AG04450 (cell line): Measurements from ENCODE around the gene ZNF835. TPM values are rescaled to one million over a fixed set of nuclear protein-coding genes. Genes with fewer than 3 reads are reported as not detected.

Experiments
- CTCF ChIA-PET: fragments of 300-600, 350-600 bp; formaldehyde crosslinking; extraction: SDS; loops from one replicate; lab custom pipeline; 2022; ENCODE audit warnings: antibody characterized with exemption, inconsistent platforms; lab: Charles Lee
- POLR2A ChIA-PET: fragments of 350-600 bp; formaldehyde crosslinking; extraction: SDS; loops from one replicate; lab custom pipeline; 2021; ENCODE audit warnings: antibody characterized with exemption, inconsistent platforms; lab: Yijun Ruan, JAX
- DNase-seq: peaks from one replicate; pipeline ENCODE4 v3.0.0-alpha.2; 2011; ENCODE audit warnings: low read depth, low spot score
- H3K27ac ChIP-seq: one replicate; pipeline ENCODE4 v1.5.1; 2012; ENCODE audit warnings: low read depth, low read length, control low read depth
- H3K27me3 ChIP-seq: one replicate; pipeline ENCODE4 v1.6.0; 2012; ENCODE audit warnings: low read length; ENCODE audit not compliant: control insufficient read depth, insufficient read depth
- H3K4me3 ChIP-seq: 2 replicates; pipeline ENCODE4 v1.5.1; 2011; ENCODE audit warnings: mild to moderate bottlenecking, low read depth, low read length, control low read depth
- H3K9me3 ChIP-seq: 2 replicates; pipeline ENCODE4 v1.5.1; 2012; ENCODE audit warnings: low read length; ENCODE audit not compliant: control insufficient read depth, insufficient read depth
- polyA plus RNA-seq: library from polyadenylated mRNA; depleted of rRNA; stranded (reverse); fragments of >200 nt; gene quantifications from 2 replicates; pipeline ENCODE4 v1.2.3, GENCODE V29; 2011
- TF ChIP-seq, protein P1 (sequence below): IDR thresholded peaks from 2 replicates; pipeline ENCODE4 v1.5.1; 2011; ENCODE audit warnings: low read depth, low read length, control low read depth, inconsistent platforms

The ZNF835 gene
- polyA plus RNA-seq, 1 experiment: not detected

GRCh38 chr19:56690670-56691069 lies 19.1 kb upstream of the ZNF835 start:
- no peaks in the 10 kb centered on the region for H3K27me3 ChIP-seq
- TF ChIP-seq, protein P1, sequence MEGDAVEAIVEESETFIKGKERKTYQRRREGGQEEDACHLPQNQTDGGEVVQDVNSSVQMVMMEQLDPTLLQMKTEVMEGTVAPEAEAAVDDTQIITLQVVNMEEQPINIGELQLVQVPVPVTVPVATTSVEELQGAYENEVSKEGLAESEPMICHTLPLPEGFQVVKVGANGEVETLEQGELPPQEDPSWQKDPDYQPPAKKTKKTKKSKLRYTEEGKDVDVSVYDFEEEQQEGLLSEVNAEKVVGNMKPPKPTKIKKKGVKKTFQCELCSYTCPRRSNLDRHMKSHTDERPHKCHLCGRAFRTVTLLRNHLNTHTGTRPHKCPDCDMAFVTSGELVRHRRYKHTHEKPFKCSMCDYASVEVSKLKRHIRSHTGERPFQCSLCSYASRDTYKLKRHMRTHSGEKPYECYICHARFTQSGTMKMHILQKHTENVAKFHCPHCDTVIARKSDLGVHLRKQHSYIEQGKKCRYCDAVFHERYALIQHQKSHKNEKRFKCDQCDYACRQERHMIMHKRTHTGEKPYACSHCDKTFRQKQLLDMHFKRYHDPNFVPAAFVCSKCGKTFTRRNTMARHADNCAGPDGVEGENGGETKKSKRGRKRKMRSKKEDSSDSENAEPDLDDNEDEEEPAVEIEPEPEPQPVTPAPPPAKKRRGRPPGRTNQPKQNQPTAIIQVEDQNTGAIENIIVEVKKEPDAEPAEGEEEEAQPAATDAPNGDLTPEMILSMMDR: no peak
- no peak for DNase-seq
- H3K9me3 ChIP-seq: peaks cover 55% of the 10 kb centered on the region
- ChIA-PET CTCF (no interaction called here), POLR2A (no interaction called here)
- H3K27ac ChIP-seq: no peak overlapping the region
- H3K4me3 ChIP-seq: no peak overlapping the region

- ChIA-PET POLR2A (no interaction called here), CTCF (no interaction called here)
- Histone ChIP-seq H3K27ac (no peak overlapping the region), H3K27me3 (no peaks in the 10 kb centered on the region), H3K9me3 (peaks cover 54% of the 10 kb centered on the region), H3K4me3 (no peak overlapping the region)
- TF ChIP-seq, protein P1: no peak
- no peak for DNase-seq
Observed at GRCh38 chr19:56689198-56689597, 17.6 kb upstream of the ZNF835 start.

DNA sequence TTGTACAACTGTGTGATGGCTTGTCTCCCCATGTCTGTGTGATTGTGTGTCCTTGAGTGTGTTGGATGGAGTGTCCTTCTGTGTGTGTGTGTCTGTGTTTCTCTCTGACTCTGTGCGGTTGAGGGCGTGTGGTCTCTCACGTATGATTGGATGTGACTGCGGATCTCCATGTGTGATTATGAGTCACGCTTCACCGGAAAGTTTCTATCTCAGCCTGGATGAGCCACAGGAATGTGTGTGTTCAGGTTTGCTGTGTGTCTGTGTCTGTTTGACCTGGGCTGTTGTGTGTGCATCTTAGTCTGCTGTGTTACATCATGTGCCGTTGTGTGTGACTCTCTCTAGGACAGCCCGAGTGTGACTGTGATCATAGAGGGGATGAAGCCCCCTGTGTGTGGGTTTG lies 15.5 kb upstream of the ZNF835 start:
- POLR2A ChIA-PET: no interaction called here
- Histone ChIP-seq H3K27me3 (no peaks in the 10 kb centered on the region), H3K9me3 (peaks cover 52% of the 10 kb centered on the region), H3K27ac (no peak overlapping the region), H3K4me3 (no peak overlapping the region)
- TF ChIP-seq, protein P1: no peak
- DNase-seq: no peak
- CTCF ChIA-PET: no interaction called here

GRCh38 chr19:56683116-56683515 lies 11.6 kb upstream of the ZNF835 start:
- Histone ChIP-seq H3K4me3 (no peak overlapping the region), H3K27ac (no peak overlapping the region), H3K27me3 (no peaks in the 10 kb centered on the region), H3K9me3 (peaks cover 55% of the 10 kb centered on the region)
- POLR2A ChIA-PET: no interaction called here
- TF ChIP-seq, protein P1: no peak
- DNase-seq: no peak
- CTCF ChIA-PET: interaction anchor here (0.5 to 0.6 kb wide), 2 partner anchors 430 to 476 kb away, joined by 3 to 5 read pairs; no protein-coding TSS in a partner anchor

DNA sequence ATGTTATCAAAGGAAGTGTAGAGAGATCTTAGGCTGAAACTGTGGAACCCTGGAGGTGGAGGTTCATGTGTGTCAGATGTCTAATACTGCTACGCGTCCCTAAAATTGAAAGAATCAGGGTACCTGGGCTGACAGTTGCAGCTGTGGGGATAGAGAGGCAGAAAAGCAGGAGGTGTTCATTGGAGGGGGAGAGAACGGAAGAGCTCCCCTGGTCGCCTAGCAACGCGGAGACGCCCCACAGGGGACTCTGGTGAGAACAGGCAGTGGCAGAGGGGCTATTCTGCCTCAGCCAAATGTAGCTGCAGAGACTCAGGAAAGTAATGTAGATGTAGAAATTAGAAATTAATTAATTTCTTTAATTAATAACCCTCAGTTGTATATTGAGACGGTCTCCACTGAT lies 10.1 kb upstream of the ZNF835 start:
- H3K27ac ChIP-seq: no peak overlapping the region
- DNase-seq: no peak
- CTCF ChIA-PET: no interaction called here
- H3K9me3 ChIP-seq: peaks cover 55% of the 10 kb centered on the region
- H3K27me3 ChIP-seq: no peaks in the 10 kb centered on the region
- POLR2A ChIA-PET: no interaction called here
- TF ChIP-seq, protein P1: no peak
- H3K4me3 ChIP-seq: no peak overlapping the region
